ENCODE measurements around the gene IFFO2.

Gene IFFO2

DNA sequence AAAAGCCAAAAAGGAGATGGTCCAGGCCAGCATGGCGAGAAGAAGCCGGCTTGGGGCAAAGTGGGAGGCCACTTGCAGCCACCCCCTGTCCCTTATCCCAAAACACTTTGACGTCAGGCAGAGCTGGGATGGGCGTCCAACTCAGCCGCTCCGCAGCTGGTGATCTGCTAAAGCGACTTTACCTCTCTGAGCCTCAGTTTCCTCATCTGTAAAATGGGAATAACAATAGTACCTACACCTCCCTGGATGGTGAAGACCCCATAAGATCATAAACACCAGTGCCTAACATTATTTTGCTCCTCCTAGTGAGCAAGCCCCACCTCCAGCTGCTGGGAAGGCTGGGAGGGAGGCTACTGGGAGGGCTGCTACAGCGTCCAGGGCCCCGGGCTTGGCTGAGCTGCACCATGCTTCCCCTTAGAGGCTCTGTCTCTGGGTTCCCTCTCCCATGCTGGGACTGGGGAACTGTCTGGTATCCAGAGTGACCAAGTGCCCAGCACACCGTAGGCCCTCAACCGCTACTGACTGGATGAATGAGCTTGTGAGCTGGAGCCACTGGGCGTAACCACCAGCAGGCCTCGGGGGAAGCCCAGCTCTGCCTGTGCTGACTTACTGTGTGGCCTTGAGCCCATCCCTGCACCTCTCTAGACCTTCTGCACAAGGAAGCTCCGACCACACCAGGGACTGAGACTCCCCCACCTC, 18.3 kb downstream of the IFFO2 start:
- no peaks in the 10 kb centered on the region for H3K9me2 ChIP-seq (replicated peaks; ENCODE audit: low read depth, low read length)
- H3K9ac ChIP-seq (ENCODE audit: low read depth, low read length, poor library complexity, severe bottlenecking): no peak overlapping the region
- H3K79me2 ChIP-seq (ENCODE audit: insufficient read depth, low read length): peaks cover 72% of the 10 kb centered on the region
- no peak overlapping the region for H3K4me2 ChIP-seq (ENCODE audit: low read depth, low read length, poor library complexity, severe bottlenecking)
- H4K20me1 ChIP-seq (ENCODE audit: insufficient read depth, low read length, poor library complexity, severe bottlenecking): no peaks in the 10 kb centered on the region
- no peaks in the 10 kb centered on the region for H3K36me3 ChIP-seq (ENCODE audit: insufficient read depth, low read length)
- peaks cover 4% of the 10 kb centered on the region for H3K4me1 ChIP-seq (ENCODE audit: insufficient read depth, low read length, poor library complexity, severe bottlenecking)
- no peak overlapping the region for H3K4me3 ChIP-seq (ENCODE audit: low read length, poor library complexity, severe bottlenecking)
- H3F3A ChIP-seq (ENCODE audit: low read depth): no peaks in the 10 kb centered on the region
- no peak for TF ChIP-seq EZH2phosphoT487 (IDR thresholded peaks at IDR 0.05; ENCODE audit: borderline replicate concordance)
- TF ChIP-seq, protein P1, sequence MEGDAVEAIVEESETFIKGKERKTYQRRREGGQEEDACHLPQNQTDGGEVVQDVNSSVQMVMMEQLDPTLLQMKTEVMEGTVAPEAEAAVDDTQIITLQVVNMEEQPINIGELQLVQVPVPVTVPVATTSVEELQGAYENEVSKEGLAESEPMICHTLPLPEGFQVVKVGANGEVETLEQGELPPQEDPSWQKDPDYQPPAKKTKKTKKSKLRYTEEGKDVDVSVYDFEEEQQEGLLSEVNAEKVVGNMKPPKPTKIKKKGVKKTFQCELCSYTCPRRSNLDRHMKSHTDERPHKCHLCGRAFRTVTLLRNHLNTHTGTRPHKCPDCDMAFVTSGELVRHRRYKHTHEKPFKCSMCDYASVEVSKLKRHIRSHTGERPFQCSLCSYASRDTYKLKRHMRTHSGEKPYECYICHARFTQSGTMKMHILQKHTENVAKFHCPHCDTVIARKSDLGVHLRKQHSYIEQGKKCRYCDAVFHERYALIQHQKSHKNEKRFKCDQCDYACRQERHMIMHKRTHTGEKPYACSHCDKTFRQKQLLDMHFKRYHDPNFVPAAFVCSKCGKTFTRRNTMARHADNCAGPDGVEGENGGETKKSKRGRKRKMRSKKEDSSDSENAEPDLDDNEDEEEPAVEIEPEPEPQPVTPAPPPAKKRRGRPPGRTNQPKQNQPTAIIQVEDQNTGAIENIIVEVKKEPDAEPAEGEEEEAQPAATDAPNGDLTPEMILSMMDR (conservative IDR thresholded peaks at IDR 0.05; ENCODE audit: low read length): no peak
- no peaks in the 10 kb centered on the region for H3K9me3 ChIP-seq (ENCODE audit: insufficient read depth, low read depth, low read length)
- no peak overlapping the region for H2AFZ ChIP-seq (ENCODE audit: low read length)
- no peaks in the 10 kb centered on the region for H3K27me3 ChIP-seq (ENCODE audit: insufficient read depth, low read length, poor library complexity, severe bottlenecking)

DNA sequence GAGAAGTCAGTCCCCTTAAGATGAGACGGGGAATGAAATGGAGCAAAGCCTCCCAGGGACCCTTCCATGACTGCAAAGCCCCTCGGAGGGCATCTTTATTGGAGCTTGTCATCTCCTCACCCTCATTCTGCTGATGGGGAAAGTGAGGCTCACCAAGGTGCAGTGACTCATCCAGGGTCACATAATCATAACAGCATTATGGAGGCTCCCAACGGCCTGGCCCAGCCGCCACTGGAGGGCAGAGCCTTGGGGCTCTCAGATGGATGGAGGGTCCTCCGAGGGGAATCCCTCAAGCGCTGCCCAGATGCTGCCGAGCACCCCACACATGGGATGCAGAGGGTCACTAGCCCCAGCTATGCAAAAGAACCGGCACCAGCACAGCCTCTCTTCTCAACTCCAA, 18.9 kb downstream of the IFFO2 start:
- H3K4me1 ChIP-seq (ENCODE audit: insufficient read depth, low read length, poor library complexity, severe bottlenecking): peaks cover 4% of the 10 kb centered on the region
- TF ChIP-seq EZH2phosphoT487 (IDR thresholded peaks at IDR 0.05; ENCODE audit: borderline replicate concordance): no peak
- TF ChIP-seq, protein P1 (conservative IDR thresholded peaks at IDR 0.05; ENCODE audit: low read length): no peak

GRCh38 chr1:18936814-18937481, 19.5 kb downstream of the IFFO2 start:
- TF ChIP-seq, protein P1 (conservative IDR thresholded peaks at IDR 0.05; ENCODE audit: low read length): no peak
- no peak for TF ChIP-seq EZH2phosphoT487 (IDR thresholded peaks at IDR 0.05; ENCODE audit: borderline replicate concordance)
- no peaks in the 10 kb centered on the region for H4K20me1 ChIP-seq (ENCODE audit: insufficient read depth, low read length, poor library complexity, severe bottlenecking)
- no peaks in the 10 kb centered on the region for H3K36me3 ChIP-seq (ENCODE audit: insufficient read depth, low read length)
- H3K4me1 ChIP-seq (ENCODE audit: insufficient read depth, low read length, poor library complexity, severe bottlenecking): peaks cover 4% of the 10 kb centered on the region
- no peaks in the 10 kb centered on the region for H3K9me2 ChIP-seq (replicated peaks; ENCODE audit: low read depth, low read length)
- no peak overlapping the region for H3K4me2 ChIP-seq (ENCODE audit: low read depth, low read length, poor library complexity, severe bottlenecking)
- peaks cover 78% of the 10 kb centered on the region for H3K79me2 ChIP-seq (ENCODE audit: insufficient read depth, low read length)
- H3K4me3 ChIP-seq (ENCODE audit: low read length, poor library complexity, severe bottlenecking): no peak overlapping the region
- H2AFZ ChIP-seq (ENCODE audit: low read length): no peak overlapping the region
- H3F3A ChIP-seq (ENCODE audit: low read depth): no peaks in the 10 kb centered on the region
- H3K9ac ChIP-seq (ENCODE audit: low read depth, low read length, poor library complexity, severe bottlenecking): no peak overlapping the region
- H3K27me3 ChIP-seq (ENCODE audit: insufficient read depth, low read length, poor library complexity, severe bottlenecking): no peaks in the 10 kb centered on the region
- no peaks in the 10 kb centered on the region for H3K9me3 ChIP-seq (ENCODE audit: insufficient read depth, low read depth, low read length)

More for the DNA sequence above, 18.9 kb downstream of the IFFO2 start:
- Histone ChIP-seq H3K9me3 (ENCODE audit: insufficient read depth, low read depth, low read length) (no peaks in the 10 kb centered on the region), H3K36me3 (ENCODE audit: insufficient read depth, low read length) (no peaks in the 10 kb centered on the region), H3F3A (ENCODE audit: low read depth) (no peaks in the 10 kb centered on the region), H4K20me1 (ENCODE audit: insufficient read depth, low read length, poor library complexity, severe bottlenecking) (no peaks in the 10 kb centered on the region), H3K9ac (ENCODE audit: low read depth, low read length, poor library complexity, severe bottlenecking) (no peak overlapping the region), H2AFZ (ENCODE audit: low read length) (no peak overlapping the region), H3K79me2 (ENCODE audit: insufficient read depth, low read length) (peaks cover 78% of the 10 kb centered on the region), H3K4me2 (ENCODE audit: low read depth, low read length, poor library complexity, severe bottlenecking) (no peak overlapping the region), H3K4me3 (ENCODE audit: low read length, poor library complexity, severe bottlenecking) (no peak overlapping the region), H3K9me2 (replicated peaks; ENCODE audit: low read depth, low read length) (no peaks in the 10 kb centered on the region), H3K27me3 (ENCODE audit: insufficient read depth, low read length, poor library complexity, severe bottlenecking) (no peaks in the 10 kb centered on the region)

Measured in Loucy (cell line).